Effector memory CD8-positive, alpha-beta T cell (primary cell): ENCODE data around the gene AIRE.
"Not testable (repeated sequence)": the region's sequence is repeated elsewhere in the genome, so short reads cannot be mapped to it uniquely, and the experiment has no call there.

Experiments used
- ATAC-seq: fragments of 150-1000 bp; cut with Tn5 transposase; replicated peaks from 2 replicates; pipeline ENCODE4 v1.10.0; 2021; ENCODE audit warnings: mild to moderate bottlenecking, moderate library complexity
- DNase-seq, 3 experiments: peaks; one replicate each; pipeline ENCODE4 v3.0.0; 2021
- H3K27ac Mint-ChIP-seq, 2 donors: one replicate each; pipeline ENCODE4 v1.8.0; 2022; ENCODE audit warnings: mild to moderate bottlenecking in 2 of 2, mixed read lengths in 2 of 2, moderate library complexity in 2 of 2
- H3K27me3 Mint-ChIP-seq, 2 donors: one replicate each; pipeline ENCODE4 v1.8.0; 2022; ENCODE audit warnings: mixed read lengths in 2 of 2
- H3K36me3 Mint-ChIP-seq: one replicate; pipeline ENCODE4 v1.8.0; 2022; ENCODE audit warnings: mild to moderate bottlenecking, moderate library complexity, mixed read lengths; ENCODE audit not compliant: insufficient read depth
- H3K4me1 Mint-ChIP-seq, 2 donors: one replicate each; pipeline ENCODE4 v1.8.0; 2022; ENCODE audit warnings: low read depth in 2 of 2, mixed read lengths in 2 of 2
- H3K4me3 Mint-ChIP-seq, 2 donors: one replicate each; pipeline ENCODE4 v1.8.0; 2022; ENCODE audit warnings: mild to moderate bottlenecking in 2 of 2, mixed read lengths in 2 of 2, moderate library complexity in 2 of 2
- H3K9me3 Mint-ChIP-seq, 2 donors: one replicate each; pipeline ENCODE4 v1.8.0; 2022; ENCODE audit warnings: mixed read lengths in 2 of 2

The AIRE gene

DNA sequence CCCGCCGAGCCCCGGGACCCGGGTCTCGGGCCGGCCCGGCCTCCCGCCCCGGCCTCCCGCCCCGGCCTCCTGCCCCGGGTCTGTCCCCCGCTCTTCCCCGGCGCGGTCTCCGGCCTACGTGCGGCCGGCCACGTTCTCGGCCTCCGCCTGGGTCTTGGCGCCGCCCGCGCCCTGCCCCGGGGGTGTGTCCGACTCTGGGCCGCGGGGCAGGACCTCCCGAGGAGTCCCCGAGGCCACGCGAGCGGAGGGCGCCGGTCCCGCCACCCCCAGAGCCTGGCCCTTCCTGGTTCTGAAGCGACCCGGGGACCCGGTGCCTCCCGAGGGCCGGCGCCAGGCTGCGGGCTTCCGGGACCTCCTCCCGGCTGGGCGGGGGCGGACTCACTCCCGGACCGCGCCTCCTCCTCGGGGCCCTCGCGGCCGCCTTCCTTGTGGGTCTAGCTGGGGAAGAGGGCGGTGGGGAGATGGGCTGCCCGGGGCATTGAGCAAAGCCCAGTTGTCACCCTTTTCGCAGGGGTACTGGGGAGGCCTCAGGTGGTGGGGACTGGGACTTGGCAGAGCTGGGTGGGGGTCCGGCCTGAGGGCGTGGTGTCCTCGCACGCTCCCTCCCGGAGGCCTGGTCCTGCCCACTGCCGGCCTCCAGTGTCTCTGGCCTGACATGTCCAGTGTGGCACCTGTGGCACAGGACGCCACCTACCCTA, 14.7 kb downstream of the AIRE start:
- peaks cover 43 to 45% of the 10 kb centered on the region in 2 donors for H3K4me1 Mint-ChIP-seq
- peak overlapping the region; percentile 17 to 80 for H3K27ac Mint-ChIP-seq
- ATAC-seq (peak; percentile 36), DNase-seq (peak; percentile 36 to 40 (median 37))
- H3K27me3 Mint-ChIP-seq = no peaks in the 10 kb centered on the region
- peaks cover 16% of the 10 kb centered on the region for H3K36me3 Mint-ChIP-seq
- peak overlapping the region; percentile 74 to 76 for H3K4me3 Mint-ChIP-seq
- no peaks in the 10 kb centered on the region for H3K9me3 Mint-ChIP-seq

DNA sequence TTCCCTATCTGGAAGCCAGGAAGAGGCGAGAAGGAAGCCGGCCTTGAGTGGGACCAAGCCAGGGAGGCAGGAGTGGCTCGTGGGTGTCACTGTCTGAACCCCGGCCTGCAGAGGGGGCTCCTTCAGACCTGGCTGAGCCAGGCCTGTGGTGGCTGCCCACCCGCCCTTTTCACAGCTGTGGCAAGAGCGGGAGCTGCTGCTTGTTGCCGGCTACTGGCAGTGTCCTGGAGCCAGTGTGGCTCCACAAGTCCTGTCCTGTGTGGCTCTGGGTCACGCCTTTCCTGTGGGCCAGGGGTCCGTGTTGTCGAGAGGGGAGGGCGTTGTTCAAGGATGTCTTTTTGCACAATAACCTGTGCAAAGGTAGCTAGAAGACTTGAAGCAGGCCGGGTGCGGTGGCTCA, 15.5 kb downstream of the AIRE start:
- Mint-ChIP-seq H3K36me3 (peaks cover 16% of the 10 kb centered on the region), H3K4me1 (peaks cover 43 to 45% of the 10 kb centered on the region in 2 donors), H3K27ac (peak overlapping the region; percentile 17 to 80)

DNA sequence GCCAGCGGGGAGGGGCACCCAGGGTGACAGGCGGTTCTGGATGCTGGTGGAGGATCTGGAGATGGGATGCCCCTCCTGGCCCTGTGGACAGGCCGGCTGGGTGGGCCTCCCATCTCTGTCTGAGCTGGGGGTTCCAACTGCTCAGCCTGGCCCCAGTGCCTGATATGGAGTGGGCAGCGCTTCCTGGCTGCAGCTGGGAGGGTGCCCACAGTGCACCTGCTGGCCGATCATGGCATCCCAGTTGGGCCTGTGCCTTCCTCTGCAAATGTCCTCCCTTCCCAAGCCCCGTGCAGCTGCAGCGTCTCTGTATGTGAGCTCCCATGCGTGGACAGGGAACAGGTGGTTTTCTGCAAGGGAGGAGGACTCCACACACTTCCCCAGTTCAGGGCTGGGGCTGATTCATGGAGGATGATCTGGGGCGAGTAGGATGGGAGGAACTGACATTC, 16.3 kb downstream of the AIRE start:
- Mint-ChIP-seq H3K27ac (no peak overlapping the region), H3K27me3 (no peaks in the 10 kb centered on the region), H3K9me3 (no peaks in the 10 kb centered on the region), H3K36me3 (peaks cover 16% of the 10 kb centered on the region), H3K4me1 (peaks cover 43 to 45% of the 10 kb centered on the region in 2 donors), H3K4me3 (peak overlapping the region; percentile 74 to 76)
- ATAC-seq = no peak
- DNase-seq = no peak

More for the DNA sequence above, 15.5 kb downstream of the AIRE start:
- no peaks in the 10 kb centered on the region for H3K27me3 Mint-ChIP-seq
- H3K4me3 Mint-ChIP-seq = peak overlapping the region; percentile 74 to 76
- no peak for DNase-seq
- no peak for ATAC-seq
- H3K9me3 Mint-ChIP-seq = no peaks in the 10 kb centered on the region

DNA sequence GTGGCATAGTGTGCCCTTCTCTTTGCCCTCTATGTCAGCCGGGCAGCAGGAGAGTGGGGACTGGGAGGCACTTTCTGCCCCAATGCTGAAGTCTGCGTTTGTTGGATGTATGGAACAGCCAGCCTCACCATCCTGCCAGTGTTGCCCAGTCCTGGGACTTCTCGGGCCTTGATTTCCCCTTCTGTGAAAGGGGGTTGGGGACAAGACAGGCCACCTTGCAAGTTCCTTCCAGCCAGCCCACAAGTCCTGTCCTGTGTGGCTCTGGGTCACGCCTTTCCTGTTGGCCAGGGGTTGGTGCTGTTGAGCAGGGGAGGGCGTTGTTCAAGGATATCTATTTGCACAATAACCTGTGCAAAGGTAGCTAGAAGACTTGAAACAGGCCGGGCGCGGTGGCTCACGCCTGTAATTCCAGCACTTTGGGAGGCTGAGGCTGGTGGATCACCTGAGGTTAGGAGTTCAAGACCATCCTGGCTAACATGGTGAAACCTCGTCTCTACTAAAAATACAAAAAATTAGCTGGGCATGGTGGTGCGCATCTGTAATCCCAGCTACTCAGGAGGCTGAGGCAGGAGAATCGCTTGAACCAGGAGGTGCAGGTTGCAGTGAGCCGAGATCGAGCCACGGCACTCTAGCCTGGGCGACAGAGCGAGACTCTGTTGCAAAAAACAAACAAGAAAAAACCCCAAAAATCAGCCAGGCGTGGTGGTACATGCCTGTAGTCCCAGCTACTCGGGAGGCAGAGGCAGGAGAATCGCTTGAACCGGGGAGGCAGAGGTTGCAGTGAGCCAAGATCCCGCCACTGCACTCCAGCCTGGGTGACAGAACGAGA, 17.1 kb downstream of the AIRE start:
- H3K27me3 Mint-ChIP-seq, H3K9me3 Mint-ChIP-seq, ATAC-seq, DNase-seq: not testable (repeated sequence)
- Mint-ChIP-seq H3K4me3 (peak overlapping the region; percentile 74 to 76), H3K27ac (peak overlapping the region; percentile 49), H3K4me1 (peaks cover 41 to 48% of the 10 kb centered on the region in 2 donors), H3K36me3 (peaks cover 13% of the 10 kb centered on the region)

DNA sequence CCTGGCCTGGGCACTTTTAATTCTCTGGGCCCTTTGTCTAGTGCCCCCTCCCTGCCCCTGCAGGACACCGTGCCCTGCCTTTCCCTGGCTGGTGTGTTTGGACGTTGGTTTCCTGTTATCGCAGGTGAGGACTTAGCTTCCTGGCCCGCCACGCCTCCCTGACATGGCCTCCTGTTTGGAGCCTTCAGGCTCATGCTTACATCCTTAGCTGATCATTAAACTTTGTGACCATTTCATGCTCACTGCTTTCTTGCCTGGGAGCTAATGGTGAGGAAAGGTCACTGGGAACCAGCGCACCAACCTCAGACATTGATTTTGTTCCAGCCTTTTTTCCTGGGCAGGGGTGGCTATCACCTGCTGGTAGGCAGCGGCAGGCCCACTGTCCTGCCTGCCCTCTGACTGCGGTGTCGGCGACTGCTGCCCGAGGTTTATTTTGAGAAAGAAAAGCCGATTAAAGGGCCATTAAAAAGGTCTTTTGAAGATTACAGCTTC, 17.9 kb downstream of the AIRE start:
- ATAC-seq = no peak
- Mint-ChIP-seq H3K4me1 (peaks cover 37 to 44% of the 10 kb centered on the region in 2 donors), H3K36me3 (peaks cover 13% of the 10 kb centered on the region), H3K27me3 (no peaks in the 10 kb centered on the region), H3K4me3 (peak overlapping the region; percentile 16 to 61), H3K9me3 (no peaks in the 10 kb centered on the region), H3K27ac (peak overlapping the region in 1 of 2 donors; percentile 49)
- no peak for DNase-seq

DNA sequence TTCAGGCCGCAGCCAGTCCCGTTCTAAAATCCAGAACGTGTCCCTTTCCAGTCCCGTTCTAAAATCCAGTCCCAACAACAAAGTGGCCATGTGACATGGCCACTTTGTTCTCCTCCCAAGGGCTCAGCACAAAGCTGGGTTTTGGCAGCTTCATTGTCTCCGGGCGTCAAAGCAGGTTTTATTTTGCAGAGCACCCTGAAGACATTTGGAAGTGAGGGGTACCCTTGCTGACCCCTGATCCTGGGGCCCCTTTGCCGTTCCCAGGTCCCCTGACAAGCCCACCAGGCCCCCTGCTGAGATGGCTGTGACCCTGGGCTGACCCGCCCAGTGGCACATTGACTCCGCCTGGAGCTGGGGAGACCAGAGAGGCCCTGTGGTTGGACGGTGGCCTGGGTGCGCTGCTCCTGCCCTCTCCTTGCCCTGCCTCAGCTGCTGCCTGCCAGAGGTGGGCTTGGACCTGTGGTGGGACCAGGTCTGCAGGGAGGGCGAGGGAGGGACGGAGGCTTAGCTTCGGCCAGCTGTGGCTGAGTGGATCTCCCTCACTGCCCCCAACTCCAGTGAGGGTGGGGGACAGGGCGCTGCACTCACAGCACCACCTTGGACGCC, 18.4 kb downstream of the AIRE start:
- no peak overlapping the region for H3K27ac Mint-ChIP-seq
- peaks cover 35 to 40% of the 10 kb centered on the region in 2 donors for H3K4me1 Mint-ChIP-seq

DNA sequence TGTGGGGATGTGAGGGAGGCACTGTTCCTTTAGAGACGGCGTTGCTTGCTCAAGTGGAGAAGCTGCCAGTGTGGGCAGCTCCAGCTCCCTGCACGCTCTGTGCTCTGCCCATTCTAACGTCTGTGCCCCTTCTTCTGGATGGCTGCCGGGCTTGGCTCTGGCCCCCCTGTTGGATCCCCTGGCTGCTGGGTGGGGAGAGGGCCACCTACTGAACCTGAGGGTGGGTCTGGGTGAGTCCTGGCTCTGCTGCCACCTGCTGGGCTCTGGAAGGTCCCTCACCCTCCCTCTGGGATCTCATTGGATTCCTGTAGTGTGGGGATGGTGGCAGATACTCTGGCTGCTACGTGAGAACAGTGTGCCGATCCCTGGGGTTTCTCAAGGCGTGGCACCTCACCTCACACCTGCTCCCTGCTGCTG, 19.2 kb downstream of the AIRE start:
- no peak for DNase-seq
- peak; percentile 52 for ATAC-seq
- peak overlapping the region in 1 of 2 donors; percentile 66 for H3K27ac Mint-ChIP-seq

More for the DNA sequence above, 18.4 kb downstream of the AIRE start:
- ATAC-seq (no peak), DNase-seq (no peak)
- Mint-ChIP-seq H3K4me3 (no peak overlapping the region), H3K27me3 (no peaks in the 10 kb centered on the region), H3K9me3 (no peaks in the 10 kb centered on the region), H3K36me3 (peaks cover 13% of the 10 kb centered on the region)

DNA sequence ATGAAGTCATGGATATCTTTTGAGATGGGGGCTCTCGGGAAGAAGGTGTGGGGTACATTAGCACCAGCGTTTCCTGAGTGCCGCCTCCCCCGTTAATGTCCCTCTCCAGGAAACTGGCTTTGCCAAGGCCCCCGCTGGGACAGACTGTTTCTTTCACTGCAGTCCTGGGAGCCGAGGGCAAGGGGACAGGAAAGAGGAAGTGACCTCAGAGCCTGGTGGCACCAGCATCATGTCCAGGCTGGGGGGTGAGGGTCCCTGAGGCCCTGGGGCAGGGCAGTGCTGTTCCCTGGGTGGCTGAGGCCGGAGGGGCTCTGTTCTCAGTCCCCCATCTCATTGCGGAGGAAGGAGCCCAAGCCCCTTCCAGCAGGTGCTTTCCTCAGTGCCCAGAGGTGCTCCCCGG, 20.0 kb downstream of the AIRE start:
- Mint-ChIP-seq H3K36me3 (peaks cover 12% of the 10 kb centered on the region), H3K9me3 (no peaks in the 10 kb centered on the region), H3K4me3 (no peak overlapping the region), H3K27me3 (no peaks in the 10 kb centered on the region), H3K4me1 (peaks cover 32 to 37% of the 10 kb centered on the region in 2 donors), H3K27ac (peak overlapping the region in 1 of 2 donors; percentile 66)
- ATAC-seq (no peak), DNase-seq (no peak)

More for the DNA sequence above, 19.2 kb downstream of the AIRE start:
- H3K9me3 Mint-ChIP-seq = no peaks in the 10 kb centered on the region
- H3K36me3 Mint-ChIP-seq = peaks cover 13% of the 10 kb centered on the region
- no peaks in the 10 kb centered on the region for H3K27me3 Mint-ChIP-seq
- peaks cover 32 to 37% of the 10 kb centered on the region in 2 donors for H3K4me1 Mint-ChIP-seq
- H3K4me3 Mint-ChIP-seq = no peak overlapping the region

DNA sequence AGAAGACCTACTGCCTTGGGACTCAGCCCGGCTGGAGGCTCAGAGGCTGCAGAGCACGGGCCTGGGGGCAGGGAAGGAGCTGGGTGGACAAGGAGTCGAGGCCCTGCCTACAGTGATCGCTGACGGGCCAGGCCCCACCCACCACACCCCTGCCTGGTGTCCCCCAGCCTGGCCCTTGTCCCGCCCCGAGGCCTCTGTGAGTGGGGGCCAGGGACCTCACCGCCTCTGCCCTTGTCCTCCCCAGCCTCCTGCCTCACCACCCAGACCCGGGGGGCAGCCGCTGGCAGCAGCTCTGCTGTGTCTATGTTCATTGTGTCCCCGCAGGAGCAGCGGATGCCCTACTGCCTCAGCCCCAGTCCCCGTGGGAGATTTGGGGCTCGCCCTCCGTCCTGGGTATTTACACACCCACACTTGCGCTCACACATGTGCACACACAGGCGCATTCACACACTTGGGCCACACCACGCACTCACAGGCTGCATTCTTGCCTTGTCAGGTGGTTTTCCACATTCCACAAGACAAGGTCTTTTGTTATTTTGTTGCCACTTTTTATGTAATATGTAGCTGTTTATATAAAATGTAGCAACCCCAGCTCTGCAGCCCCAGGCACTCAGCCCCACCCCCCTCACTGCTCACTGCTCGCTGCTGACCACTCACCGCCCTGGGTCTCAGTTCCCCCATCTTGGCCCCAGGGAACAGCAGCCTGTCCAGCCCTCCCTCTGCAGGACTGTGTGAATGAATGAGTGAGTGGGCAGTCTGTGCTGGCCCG, 21.4 kb downstream of the AIRE start:
- ATAC-seq = no peak
- Mint-ChIP-seq H3K4me1 (peaks cover 26 to 33% of the 10 kb centered on the region in 2 donors), H3K9me3 (no peaks in the 10 kb centered on the region), H3K27ac (peak overlapping the region; percentile 4 to 49), H3K4me3 (no peak overlapping the region), H3K36me3 (peaks cover 9% of the 10 kb centered on the region), H3K27me3 (no peaks in the 10 kb centered on the region)
- DNase-seq = no peak

DNA sequence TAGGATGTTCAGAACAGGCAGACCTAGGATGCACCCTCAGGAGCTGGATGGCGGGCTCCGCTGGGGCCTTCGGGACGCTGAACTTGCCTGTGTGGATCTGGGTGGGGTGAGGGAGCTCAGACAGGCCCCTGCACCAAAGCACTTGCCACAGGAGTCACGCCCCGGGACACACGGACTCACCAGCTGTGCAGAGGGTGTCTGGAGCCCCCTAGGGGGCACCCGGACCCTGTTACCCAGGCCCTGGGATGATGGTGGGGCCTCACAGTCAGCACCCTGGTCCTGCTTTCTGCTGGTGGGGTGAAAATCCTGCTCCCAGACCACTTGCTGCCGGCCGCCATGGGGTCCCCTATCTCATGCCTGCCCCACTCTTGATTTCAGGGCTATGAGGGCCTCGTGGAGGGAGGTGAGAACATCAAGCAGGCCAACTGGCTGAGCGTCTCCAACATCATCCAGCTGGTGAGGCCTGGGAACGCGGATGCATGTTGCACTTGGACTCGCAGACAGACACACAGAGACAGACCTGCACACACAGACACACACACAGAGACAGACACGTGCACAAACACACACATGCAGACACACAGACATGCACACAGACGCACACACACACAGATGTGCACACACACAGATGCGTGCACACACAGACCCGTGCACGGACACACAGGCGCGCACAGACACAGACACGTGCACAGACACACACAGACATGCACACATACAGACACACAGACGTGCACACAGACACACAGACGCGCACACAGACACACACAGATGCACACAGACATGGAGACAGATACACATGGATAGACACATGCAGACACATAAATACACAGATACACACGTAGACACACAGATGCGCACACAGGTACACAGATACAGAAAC, 25.2 kb downstream of the AIRE start:
- no peak for ATAC-seq
- Mint-ChIP-seq H3K36me3 (peaks cover 12% of the 10 kb centered on the region), H3K27ac (no peak overlapping the region), H3K4me3 (no peak overlapping the region), H3K27me3 (no peaks in the 10 kb centered on the region), H3K9me3 (no peaks in the 10 kb centered on the region), H3K4me1 (peaks cover 10 to 13% of the 10 kb centered on the region in 2 donors)
- no peak for DNase-seq

DNA sequence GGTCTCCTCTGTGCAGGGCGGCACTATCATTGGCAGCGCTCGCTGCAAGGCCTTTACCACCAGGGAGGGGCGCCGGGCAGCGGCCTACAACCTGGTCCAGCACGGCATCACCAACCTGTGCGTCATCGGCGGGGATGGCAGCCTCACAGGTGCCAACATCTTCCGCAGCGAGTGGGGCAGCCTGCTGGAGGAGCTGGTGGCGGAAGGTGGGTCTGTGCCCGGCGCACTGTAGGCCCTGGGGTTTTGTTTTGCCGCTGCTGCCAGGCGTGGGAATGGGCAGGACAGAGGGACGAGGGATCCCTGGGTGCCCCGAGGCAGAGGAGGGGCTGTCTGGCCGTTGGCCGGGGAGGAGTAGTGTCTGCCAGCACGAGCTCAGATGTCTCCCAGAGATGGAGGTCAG, 26.4 kb downstream of the AIRE start:
- H3K36me3 Mint-ChIP-seq = peaks cover 12% of the 10 kb centered on the region
- H3K27ac Mint-ChIP-seq = no peak overlapping the region
- DNase-seq = no peak

DNA sequence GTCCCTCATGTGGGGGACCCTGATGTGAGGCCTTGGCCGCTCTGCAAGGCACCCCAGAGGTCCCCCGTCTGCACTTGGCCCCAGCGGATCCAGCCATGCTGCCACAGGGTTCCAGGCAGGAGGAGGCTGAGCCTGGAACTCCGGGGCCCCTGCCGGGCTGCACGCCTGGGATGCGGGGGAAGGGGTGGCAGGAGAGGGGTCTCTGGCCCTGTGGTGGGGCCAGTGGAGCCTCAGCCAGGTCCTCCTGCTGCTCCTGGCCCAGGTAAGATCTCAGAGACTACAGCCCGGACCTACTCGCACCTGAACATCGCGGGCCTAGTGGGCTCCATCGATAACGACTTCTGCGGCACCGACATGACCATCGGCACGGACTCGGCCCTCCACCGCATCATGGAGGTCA, 27.0 kb downstream of the AIRE start:
- Mint-ChIP-seq H3K9me3 (no peaks in the 10 kb centered on the region), H3K27ac (no peak overlapping the region), H3K27me3 (no peaks in the 10 kb centered on the region), H3K4me3 (no peak overlapping the region), H3K4me1 (peaks cover 7 to 11% of the 10 kb centered on the region in 2 donors), H3K36me3 (peaks cover 11% of the 10 kb centered on the region)
- no peak for DNase-seq
- no peak for ATAC-seq

More for the DNA sequence above, 26.4 kb downstream of the AIRE start:
- Mint-ChIP-seq H3K9me3 (no peaks in the 10 kb centered on the region), H3K4me3 (no peak overlapping the region), H3K27me3 (no peaks in the 10 kb centered on the region), H3K4me1 (peaks cover 10 to 13% of the 10 kb centered on the region in 2 donors)
- ATAC-seq = no peak
